H1 (cell line): Measurements from ENCODE around the gene YTHDC2. TPM values are rescaled to one million over a fixed set of nuclear protein-coding genes. Genes with fewer than 3 reads are reported as not detected.

Source experiments
- CTCF ChIA-PET: fragments of 300-600 bp; sonication (Branson Sonifier 250); formaldehyde crosslinking; loops from one replicate; lab custom pipeline; 2021; ENCODE audit not compliant: partially characterized antibody; lab: Charles Lee
- POLR2A ChIA-PET: fragments of 300-600 bp; sonication (Branson Sonifier 250); formaldehyde crosslinking; loops from one replicate; lab custom pipeline; 2021; ENCODE audit warnings: inconsistent platforms; ENCODE audit not compliant: partially characterized antibody; lab: Charles Lee
- DNase-seq, 2 experiments: peaks; one replicate each; pipeline versions ENCODE4 v3.0.0 to v3.0.0-alpha.2; 2010 to 2022; ENCODE audit warnings: low spot score in 2 of 2, low read depth in 1 of 2, mixed read lengths in 1 of 2
- FAIRE-seq: peaks from 2 replicates; lab custom pipeline; 2011; peaks lifted over from hg19 to GRCh38; lab: Jason Lieb, UNC
- H2AFZ ChIP-seq: 2 replicates; pipeline ENCODE4 v1.8.1; 2012; ENCODE audit warnings: low read length, inconsistent platforms
- H2AK5ac ChIP-seq: 2 replicates; pipeline ENCODE4 v1.6.1; 2013; ENCODE audit warnings: low read depth, low read length
- H2BK120ac ChIP-seq: replicated peaks from 2 replicates; pipeline ENCODE3; 2013; ENCODE audit warnings: low read depth, low read length, inconsistent platforms
- H2BK12ac ChIP-seq: 2 replicates; pipeline ENCODE4 v1.6.1; 2013; ENCODE audit warnings: low read depth, low read length
- H2BK15ac ChIP-seq: 2 replicates; pipeline ENCODE4 v1.6.1; 2013; ENCODE audit warnings: low read length
- H2BK20ac ChIP-seq: 2 replicates; pipeline ENCODE4 v1.6.1; 2013; ENCODE audit warnings: low read length
- H2BK5ac ChIP-seq: 2 replicates; pipeline ENCODE4 v1.6.1; 2013; ENCODE audit warnings: low read depth, low read length
- H3K14ac ChIP-seq: 2 replicates; pipeline ENCODE4 v1.6.1; 2013; ENCODE audit warnings: inconsistent platforms; ENCODE audit not compliant: insufficient read length
- H3K18ac ChIP-seq: 2 replicates; pipeline ENCODE4 v1.6.1; 2013; ENCODE audit warnings: low read length; ENCODE audit errors: extremely low read depth
- H3K23ac ChIP-seq: 2 replicates; pipeline ENCODE4 v1.6.1; 2013; ENCODE audit warnings: inconsistent platforms; ENCODE audit not compliant: insufficient read length
- H3K23me2 ChIP-seq: 2 replicates; pipeline ENCODE4 v1.6.1; 2013; ENCODE audit warnings: low read depth, low read length
- H3K27ac ChIP-seq: 2 replicates; pipeline ENCODE4 v1.6.1; 2011; ENCODE audit warnings: low read depth, low read length, inconsistent platforms
- H3K27me3 ChIP-seq, 4 experiments: replicated peaks in 1 of 4; 1 replicate in 1 of 4; 2 replicates in 3 of 4; pipeline versions ENCODE4 v1.6.1 to v1.8.1; 2011 to 2013; ENCODE audit warnings: low read length in 3 of 4, mild to moderate bottlenecking in 3 of 4, inconsistent platforms in 2 of 4, mixed read lengths in 2 of 4, moderate library complexity in 1 of 4; ENCODE audit not compliant: control insufficient read depth in 3 of 4, insufficient read depth in 3 of 4; ENCODE audit errors: extremely low read depth in 1 of 4
- H3K36me3 ChIP-seq, 4 experiments: 2 replicates each; pipeline versions ENCODE4 v1.6.1 to v1.8.1; 2011 to 2013; ENCODE audit warnings: mild to moderate bottlenecking in 4 of 4, low read length in 3 of 4, moderate library complexity in 2 of 4, control low read depth in 1 of 4, inconsistent platforms in 1 of 4; ENCODE audit not compliant: insufficient read depth in 4 of 4, control insufficient read depth in 2 of 4
- H3K4ac ChIP-seq: replicated peaks from 2 replicates; pipeline ENCODE3; 2013; ENCODE audit warnings: low read length, low read depth, mixed read lengths, inconsistent platforms; ENCODE audit not compliant: insufficient read length
- H3K4me1 ChIP-seq, 4 experiments: replicated peaks in 1 of 4; 1 replicate in 1 of 4; 2 replicates in 3 of 4; pipeline versions ENCODE4 v1.6.1 to v1.8.1; 2011 to 2013; ENCODE audit warnings: low read length in 3 of 4, inconsistent platforms in 2 of 4, mixed read lengths in 1 of 4; ENCODE audit not compliant: insufficient read depth in 4 of 4, control insufficient read depth in 3 of 4
- H3K4me2 ChIP-seq, 2 experiments: 2 replicates each; pipeline versions ENCODE4 v1.6.1 to v1.8.1; 2011 to 2013; ENCODE audit warnings: low read depth in 2 of 2, low read length in 2 of 2, control low read depth in 1 of 2, inconsistent platforms in 1 of 2, mild to moderate bottlenecking in 1 of 2; ENCODE audit not compliant: insufficient read depth in 1 of 2
- H3K4me3 ChIP-seq, 4 experiments: fragments of 200-600, 300-600 bp in 1 of 4; sonication (generic), shearing (Covaris generic), sonication (Bioruptor Twin) in 1 of 4; 2 replicates each; pipeline versions ENCODE4 v1.5.1 to v1.8.1; 2011 to 2016; ENCODE audit warnings: low read length in 4 of 4, low read depth in 3 of 4, control low read depth in 2 of 4, inconsistent platforms in 2 of 4, mild to moderate bottlenecking in 2 of 4, mixed read lengths in 1 of 4, moderate library complexity in 1 of 4; ENCODE audit not compliant: insufficient read depth in 2 of 4; ENCODE audit errors: extremely low read depth in 1 of 4
- H3K56ac ChIP-seq: replicated peaks from 2 replicates; pipeline ENCODE3; 2013; ENCODE audit warnings: low read depth, mild to moderate bottlenecking, mixed read lengths, low read length, inconsistent platforms; ENCODE audit not compliant: insufficient read length
- H3K79me1 ChIP-seq: 2 replicates; pipeline ENCODE4 v1.6.1; 2013; ENCODE audit warnings: low read depth, low read length, control low read depth
- H3K79me2 ChIP-seq, 2 experiments: 2 replicates each; pipeline versions ENCODE4 v1.6.1 to v1.8.1; 2012 to 2013; ENCODE audit warnings: low read length in 2 of 2, mild to moderate bottlenecking in 2 of 2, inconsistent platforms in 1 of 2; ENCODE audit not compliant: insufficient read depth in 2 of 2, control insufficient read depth in 1 of 2
- H3K9ac ChIP-seq, 4 experiments: replicated peaks in 1 of 4; 1 replicate in 1 of 4; 2 replicates in 3 of 4; pipeline versions ENCODE4 v1.6.1 to v1.8.1; 2011 to 2013; ENCODE audit warnings: low read depth in 3 of 4, low read length in 3 of 4, control low read depth in 2 of 4, mild to moderate bottlenecking in 2 of 4, moderate library complexity in 2 of 4, inconsistent platforms in 1 of 4; ENCODE audit errors: extremely low read depth in 1 of 4
- H3K9me3 ChIP-seq, 2 experiments: 2 replicates each; pipeline versions ENCODE4 v1.6.1 to v1.8.1; 2012 to 2013; ENCODE audit warnings: mild to moderate bottlenecking in 2 of 2, moderate library complexity in 2 of 2, control low read depth in 1 of 2, inconsistent platforms in 1 of 2, low read depth in 1 of 2, low read length in 1 of 2, mixed read lengths in 1 of 2; ENCODE audit not compliant: insufficient read depth in 2 of 2
- H4K20me1 ChIP-seq, 2 experiments: replicated peaks in 1 of 2; 2 replicates each; pipeline versions ENCODE3 to v1.8.1; 2011 to 2013; ENCODE audit warnings: inconsistent platforms in 2 of 2, low read length in 2 of 2, mild to moderate bottlenecking in 1 of 2; ENCODE audit not compliant: insufficient read depth in 2 of 2, control insufficient read depth in 1 of 2
- H4K5ac ChIP-seq: 2 replicates; pipeline ENCODE4 v1.6.1; 2013; ENCODE audit warnings: low read length, low read depth, mixed read lengths, inconsistent platforms; ENCODE audit not compliant: insufficient read length
- H4K8ac ChIP-seq: 2 replicates; pipeline ENCODE4 v1.8.0; 2013; ENCODE audit warnings: mild to moderate bottlenecking, moderate library complexity, low read length, inconsistent platforms; ENCODE audit not compliant: insufficient read depth; ENCODE audit errors: extremely low read depth
- H4K91ac ChIP-seq: replicated peaks from 2 replicates; pipeline ENCODE3; 2013; ENCODE audit warnings: low read length, mixed read lengths, inconsistent platforms; ENCODE audit not compliant: insufficient read length
- CHD2 ChIP-seq: IDR thresholded peaks from 2 replicates; pipeline ENCODE4 v1.6.1; 2012; ENCODE audit warnings: low read length, improper control_type of control experiment
- FOSL1 ChIP-seq: IDR thresholded peaks from 2 replicates; pipeline ENCODE4 v1.6.1; 2011; ENCODE audit warnings: mild to moderate bottlenecking, low read depth, low read length, moderate library complexity; ENCODE audit not compliant: insufficient read depth
- JUND ChIP-seq: IDR thresholded peaks from 2 replicates; pipeline ENCODE4 v1.6.1; 2011; ENCODE audit warnings: mild to moderate bottlenecking, improper control_type of control experiment, low read length
- RFX5 ChIP-seq: IDR thresholded peaks from 2 replicates; pipeline ENCODE4 v1.6.1; 2011; ENCODE audit warnings: low read depth, low read length, improper control_type of control experiment, borderline replicate concordance
- RXRA ChIP-seq: IDR thresholded peaks from 2 replicates; pipeline ENCODE4 v1.6.1; 2011; ENCODE audit warnings: low read depth, mild to moderate bottlenecking, low read length, moderate library complexity; ENCODE audit not compliant: insufficient read depth
- SRF ChIP-seq: IDR thresholded peaks from 2 replicates; pipeline ENCODE4 v1.6.1; 2011; ENCODE audit warnings: mild to moderate bottlenecking, low read depth, low read length, moderate library complexity
- SUZ12 ChIP-seq: fragments of 200-600 bp; sonication (generic); IDR thresholded peaks from 2 replicates; pipeline ENCODE4 v1.6.1; 2012; ENCODE audit warnings: mild to moderate bottlenecking, inconsistent platforms, low read length, moderate library complexity, mixed read lengths
- TCF12 ChIP-seq: IDR thresholded peaks from 2 replicates; pipeline ENCODE4 v1.6.1; 2011; ENCODE audit warnings: low read depth, mild to moderate bottlenecking, low read length
- polyA plus RNA-seq, 7 experiments: library from polyadenylated mRNA; depleted of rRNA in 3 of 7; stranded (reverse) in 5 of 7; unstranded in 2 of 7; fragments of >200 nt in 5 of 7; fragments of 200-250 nt in 2 of 7; gene quantifications; 1 replicate in 5 of 7; 2 replicates in 1 of 7; 4 replicates in 1 of 7; pipeline versions ENCODE4 v1.2.1 to v1.2.3, GENCODE V29; 2011 to 2013; ENCODE audit warnings: missing spikeins in 2 of 7, mixed read lengths in 2 of 7
- total RNA-seq: library from RNA; stranded (reverse); fragmentation: NEBNext Ultra II Directional; extraction: Animal tissue kit (Norgen Biotek cat#: 25700); gene quantifications from 2 replicates; pipeline ENCODE4 v1.2.1, GENCODE V29; 2021

Gene YTHDC2
- total and polyA plus RNA-seq, 2 of the 8 experiments (the other 6 are each of a cell fraction or from before 2014, with no cell fraction given), result 4.3 to 20.1 TPM

DNA sequence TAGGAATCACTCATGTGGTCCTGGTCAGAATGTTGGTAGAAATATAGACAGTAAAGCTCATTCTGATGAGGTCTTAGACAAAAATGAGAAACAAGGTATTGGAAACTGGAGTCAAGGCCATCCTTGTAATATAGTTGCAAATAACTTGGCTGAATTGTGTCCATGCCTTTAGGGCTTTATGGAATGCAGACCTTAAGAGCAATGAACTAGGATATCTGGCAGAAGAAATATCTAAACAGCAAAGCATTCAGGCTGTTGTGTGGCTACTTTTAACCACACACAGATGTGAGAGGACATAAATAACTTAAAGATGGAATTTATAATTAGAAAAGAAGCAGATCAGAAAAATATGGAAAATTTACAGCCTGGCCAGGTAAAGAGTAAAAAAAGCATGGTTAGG, 128.2 kb downstream of the YTHDC2 start:
- Histone ChIP-seq H4K20me1 (no peaks in the 10 kb centered on the region), H3K4me3 (no peak overlapping the region), H3K9ac (no peak overlapping the region), H3K18ac (no peak overlapping the region), H3K27ac (no peak overlapping the region), H3K23ac (no peak overlapping the region), H3K79me2 (no peaks in the 10 kb centered on the region), H2BK120ac (no peak overlapping the region), H3K4me2 (no peak overlapping the region), H2BK15ac (no peak overlapping the region), H3K14ac (no peak overlapping the region), H3K27me3 (no peaks in the 10 kb centered on the region), H2BK5ac (no peak overlapping the region), H4K5ac (no peak overlapping the region), H4K91ac (no peak overlapping the region), H3K56ac (no peak overlapping the region), H3K9me3 (peaks cover 0 to 3% of the 10 kb centered on the region in 2 experiments; a peak in 1 of 4 replicates), H2AFZ (no peak overlapping the region), H3K4me1 (no peaks in the 10 kb centered on the region; a peak in 1 of 7 replicates), H3K23me2 (no peaks in the 10 kb centered on the region), H2BK20ac (no peak overlapping the region), H4K8ac (no peak overlapping the region), H3K79me1 (no peaks in the 10 kb centered on the region), H3K4ac (no peak overlapping the region), H3K36me3 (no peaks in the 10 kb centered on the region), H2AK5ac (no peak overlapping the region), H2BK12ac (no peak overlapping the region)
- POLR2A ChIA-PET, result no interaction called here
- no peak for TF ChIP-seq RXRA
- TF ChIP-seq SUZ12, result no peak
- TF ChIP-seq JUND, result no peak
- no peak for TF ChIP-seq TCF12
- no peak for TF ChIP-seq RFX5
- TF ChIP-seq FOSL1, result no peak
- no peak for TF ChIP-seq CHD2
- no peak for TF ChIP-seq SRF
- DNase-seq, result no peak
- FAIRE-seq, result no peak
- CTCF ChIA-PET, result interaction anchor here (1.0 to 1.7 kb wide), 2 partner anchors 30 to 38 kb away, joined by 3 read pairs; no protein-coding TSS in a partner anchor
